IMR-90 (cell line): Measurements from ENCODE around the gene ULBP1.

Experiments
- CEBPB ChIP-seq: IDR thresholded peaks from 2 replicates; pipeline ENCODE4 v1.6.1; 2012; ENCODE audit warnings: low read depth, low read length, improper control_type of control experiment
- FOS ChIP-seq: fragments of 150-350 bp; IDR thresholded peaks from 2 replicates; pipeline ENCODE4 v1.6.1; 2016; ENCODE audit warnings: low read depth, low read length
- TF ChIP-seq, protein P1 (sequence below): conservative IDR thresholded peaks from 2 replicates; pipeline ENCODE4 v1.5.1; 2012; ENCODE audit warnings: mild to moderate bottlenecking, low read depth, low read length, improper control_type of control experiment
- TF ChIP-seq, protein P2 (sequence below): fragments of 150-350 bp; IDR thresholded peaks from 2 replicates; pipeline ENCODE4 v1.6.1; 2017; ENCODE audit warnings: mild to moderate bottlenecking, antibody characterized with exemption, low read length, low read depth

DNA sequence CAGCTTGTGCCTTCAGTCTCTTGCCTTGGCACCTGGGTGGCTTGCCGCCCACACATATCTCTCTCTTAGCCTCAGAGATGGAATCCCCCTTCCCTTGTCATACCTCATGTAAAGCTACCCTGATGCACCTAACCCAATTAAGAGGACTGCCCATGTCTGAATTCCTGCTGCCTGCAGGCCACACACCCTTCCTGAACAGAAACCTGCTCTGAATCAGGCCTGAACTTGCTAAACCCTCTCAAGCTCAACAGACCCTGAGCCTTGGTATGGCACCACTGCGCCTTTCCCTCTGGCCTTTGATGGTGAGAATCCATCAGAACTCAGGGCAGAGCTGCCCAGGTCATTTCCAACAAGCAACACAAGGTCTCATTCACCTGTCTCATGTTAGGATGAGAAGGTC lies 46.1 kb upstream of the ULBP1 start:
- TF ChIP-seq, protein P1, sequence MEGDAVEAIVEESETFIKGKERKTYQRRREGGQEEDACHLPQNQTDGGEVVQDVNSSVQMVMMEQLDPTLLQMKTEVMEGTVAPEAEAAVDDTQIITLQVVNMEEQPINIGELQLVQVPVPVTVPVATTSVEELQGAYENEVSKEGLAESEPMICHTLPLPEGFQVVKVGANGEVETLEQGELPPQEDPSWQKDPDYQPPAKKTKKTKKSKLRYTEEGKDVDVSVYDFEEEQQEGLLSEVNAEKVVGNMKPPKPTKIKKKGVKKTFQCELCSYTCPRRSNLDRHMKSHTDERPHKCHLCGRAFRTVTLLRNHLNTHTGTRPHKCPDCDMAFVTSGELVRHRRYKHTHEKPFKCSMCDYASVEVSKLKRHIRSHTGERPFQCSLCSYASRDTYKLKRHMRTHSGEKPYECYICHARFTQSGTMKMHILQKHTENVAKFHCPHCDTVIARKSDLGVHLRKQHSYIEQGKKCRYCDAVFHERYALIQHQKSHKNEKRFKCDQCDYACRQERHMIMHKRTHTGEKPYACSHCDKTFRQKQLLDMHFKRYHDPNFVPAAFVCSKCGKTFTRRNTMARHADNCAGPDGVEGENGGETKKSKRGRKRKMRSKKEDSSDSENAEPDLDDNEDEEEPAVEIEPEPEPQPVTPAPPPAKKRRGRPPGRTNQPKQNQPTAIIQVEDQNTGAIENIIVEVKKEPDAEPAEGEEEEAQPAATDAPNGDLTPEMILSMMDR, result no peak
- no peak for TF ChIP-seq CEBPB
- TF ChIP-seq, protein P2, sequence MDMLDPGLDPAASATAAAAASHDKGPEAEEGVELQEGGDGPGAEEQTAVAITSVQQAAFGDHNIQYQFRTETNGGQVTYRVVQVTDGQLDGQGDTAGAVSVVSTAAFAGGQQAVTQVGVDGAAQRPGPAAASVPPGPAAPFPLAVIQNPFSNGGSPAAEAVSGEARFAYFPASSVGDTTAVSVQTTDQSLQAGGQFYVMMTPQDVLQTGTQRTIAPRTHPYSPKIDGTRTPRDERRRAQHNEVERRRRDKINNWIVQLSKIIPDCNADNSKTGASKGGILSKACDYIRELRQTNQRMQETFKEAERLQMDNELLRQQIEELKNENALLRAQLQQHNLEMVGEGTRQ, result no peak
- no peak for TF ChIP-seq FOS
